Mononuclear cell (primary cell): ENCODE results near the gene VWF. TPM values are rescaled to one million over a fixed set of nuclear protein-coding genes. Genes with fewer than 3 reads are reported as not detected.

Experiments
- H3K27me3 ChIP-seq: 2 replicates; pipeline ENCODE4 v1.6.0; 2011; ENCODE audit warnings: low read length, control low read depth; ENCODE audit not compliant: insufficient read depth
- H3K4me1 ChIP-seq: 2 replicates; pipeline ENCODE4 v1.5.1; 2011; ENCODE audit warnings: mild to moderate bottlenecking, low read length, control low read depth; ENCODE audit not compliant: insufficient read depth
- H3K4me3 ChIP-seq: 2 replicates; pipeline ENCODE4 v1.5.1; 2011; ENCODE audit warnings: mild to moderate bottlenecking, low read length, moderate library complexity
- H3K9me3 ChIP-seq: 2 replicates; pipeline ENCODE4 v1.5.1; 2011; ENCODE audit warnings: low read depth, mild to moderate bottlenecking, control low read depth, low read length
- total RNA-seq: library from RNA; depleted of rRNA; stranded (reverse); fragments of >200 nt; gene quantifications from one replicate; pipeline ENCODE4 v1.2.3, GENCODE V29; 2012

Gene VWF
- total RNA-seq, 1 donor, result 0.63 TPM

DNA sequence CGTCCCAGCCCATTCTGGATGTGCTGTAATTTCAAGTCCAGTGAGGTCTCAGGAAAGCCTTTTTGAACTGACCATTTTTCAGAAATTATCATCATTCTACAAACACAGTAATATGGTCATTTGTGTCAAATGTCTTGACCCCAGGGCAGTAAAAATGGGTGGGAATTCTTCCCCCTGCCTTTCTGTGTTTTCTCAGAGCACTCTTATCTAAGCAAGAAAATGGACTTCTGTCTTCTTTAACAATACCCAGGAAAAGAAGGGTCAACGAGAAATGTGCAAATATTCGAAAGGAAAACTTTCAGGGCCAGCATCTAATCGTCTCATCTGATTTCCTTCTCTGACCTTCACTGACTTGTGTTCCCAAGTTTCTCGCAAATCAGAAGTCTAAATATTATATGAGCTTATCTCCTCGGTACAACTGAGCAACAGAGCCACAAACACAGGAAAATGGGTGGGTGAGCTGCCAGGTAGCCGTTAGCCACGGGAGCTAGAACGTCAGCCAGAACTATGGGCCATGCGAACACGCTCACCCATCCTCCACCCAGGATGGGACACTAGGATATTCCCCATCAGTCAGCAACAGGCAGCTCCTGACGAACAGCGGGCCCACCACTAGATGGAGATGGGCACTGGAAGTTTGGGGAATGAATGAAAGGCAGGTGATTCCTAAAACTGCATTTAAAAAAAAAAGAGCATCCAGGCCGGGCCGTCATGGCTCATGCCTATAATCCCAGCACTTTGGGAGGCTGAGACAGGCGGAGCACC, 57.1 kb downstream of the VWF start:
- H3K27me3 ChIP-seq, result no peaks in the 10 kb centered on the region
- peaks cover 10% of the 10 kb centered on the region for H3K4me1 ChIP-seq
- no peaks in the 10 kb centered on the region for H3K9me3 ChIP-seq
- no peak overlapping the region for H3K4me3 ChIP-seq

- Histone ChIP-seq H3K4me3 (no peak overlapping the region), H3K9me3 (no peaks in the 10 kb centered on the region), H3K4me1 (peaks cover 10% of the 10 kb centered on the region), H3K27me3 (no peaks in the 10 kb centered on the region)
Observed at GRCh38 chr12:6066651-6067050, 57.8 kb downstream of the VWF start.

DNA sequence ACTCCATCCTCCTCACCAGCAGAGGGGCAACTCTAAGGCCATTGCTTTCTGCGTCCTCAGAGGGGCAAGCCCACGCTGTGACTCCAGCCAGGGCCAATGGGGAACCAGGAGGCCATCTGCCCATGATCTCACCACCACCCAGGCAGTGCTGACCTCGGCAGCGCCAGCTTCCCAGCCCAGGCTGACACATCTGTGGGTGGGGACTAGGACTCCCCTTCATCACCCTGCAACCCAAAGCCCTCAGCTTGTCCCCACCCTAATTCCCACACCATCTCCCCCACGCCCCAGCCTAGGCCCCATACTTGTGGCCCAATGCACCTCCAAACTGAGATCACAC, 58.6 kb downstream of the VWF start:
- H3K27me3 ChIP-seq, result no peaks in the 10 kb centered on the region
- H3K9me3 ChIP-seq, result no peaks in the 10 kb centered on the region
- peaks cover 10% of the 10 kb centered on the region for H3K4me1 ChIP-seq
- H3K4me3 ChIP-seq, result no peak overlapping the region

DNA sequence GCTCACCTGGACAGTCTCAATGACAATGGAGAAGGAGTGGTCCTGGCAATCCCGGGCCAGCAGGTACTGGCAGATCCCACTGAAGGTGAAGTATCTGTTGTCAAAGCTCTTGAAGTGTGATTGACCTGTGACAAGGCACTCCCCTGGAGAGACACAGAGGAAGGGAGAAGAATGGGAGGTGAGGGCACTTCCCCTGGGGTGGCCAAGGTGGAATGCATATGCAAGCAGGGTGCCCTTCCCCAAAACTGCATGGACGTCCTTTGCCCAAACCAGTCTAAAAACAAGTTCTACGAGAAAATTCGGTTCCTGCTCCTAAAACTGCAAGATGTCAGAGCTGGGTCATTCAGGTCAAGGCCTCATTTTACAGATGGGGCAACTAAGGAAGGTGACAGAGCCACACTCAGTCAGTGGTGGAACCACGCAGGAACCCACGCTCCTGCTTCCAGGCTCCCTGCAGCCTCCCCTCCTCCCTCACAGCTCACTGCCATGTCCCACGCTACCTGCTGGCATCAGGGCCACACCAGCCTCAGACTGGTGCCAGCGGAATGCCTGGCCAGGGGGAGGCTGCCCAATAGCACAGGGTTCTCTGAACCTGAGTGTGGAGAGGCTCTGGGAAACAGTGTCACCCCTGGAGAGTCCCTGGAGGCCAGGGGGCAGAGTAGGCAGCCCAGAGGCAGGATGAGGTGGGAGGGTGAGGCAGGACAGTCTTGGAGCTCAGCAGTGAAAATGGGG, 59.2 kb downstream of the VWF start:
- H3K4me3 ChIP-seq, result no peak overlapping the region
- H3K27me3 ChIP-seq, result no peaks in the 10 kb centered on the region
- peaks cover 10% of the 10 kb centered on the region for H3K4me1 ChIP-seq
- no peaks in the 10 kb centered on the region for H3K9me3 ChIP-seq

- H3K27me3 ChIP-seq, result no peaks in the 10 kb centered on the region
- H3K9me3 ChIP-seq, result no peaks in the 10 kb centered on the region
- H3K4me3 ChIP-seq, result no peak overlapping the region
- no peaks in the 10 kb centered on the region for H3K4me1 ChIP-seq
Observed at GRCh38 chr12:6062757-6063735, 61.4 kb downstream of the VWF start.

DNA sequence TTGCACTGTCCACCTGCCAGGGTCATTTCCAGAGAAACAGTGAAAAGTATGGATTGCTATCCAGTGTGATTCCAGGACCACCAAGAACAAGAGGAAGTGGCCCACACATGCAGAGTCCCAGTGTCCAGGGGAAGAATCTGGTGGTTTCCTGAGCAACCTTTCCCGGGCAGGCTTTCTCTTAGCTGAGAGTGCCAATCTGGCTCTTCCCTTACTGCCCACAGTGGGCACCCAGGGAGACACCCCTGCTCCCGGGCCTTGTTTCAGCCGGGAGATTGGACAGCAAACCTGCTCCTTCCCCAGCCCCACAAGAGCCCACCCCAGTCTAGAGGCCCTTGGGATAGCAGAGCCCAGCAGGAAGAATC, 62.1 kb downstream of the VWF start:
- Histone ChIP-seq H3K4me3 (no peak overlapping the region), H3K27me3 (no peaks in the 10 kb centered on the region), H3K4me1 (no peaks in the 10 kb centered on the region), H3K9me3 (no peaks in the 10 kb centered on the region)

DNA sequence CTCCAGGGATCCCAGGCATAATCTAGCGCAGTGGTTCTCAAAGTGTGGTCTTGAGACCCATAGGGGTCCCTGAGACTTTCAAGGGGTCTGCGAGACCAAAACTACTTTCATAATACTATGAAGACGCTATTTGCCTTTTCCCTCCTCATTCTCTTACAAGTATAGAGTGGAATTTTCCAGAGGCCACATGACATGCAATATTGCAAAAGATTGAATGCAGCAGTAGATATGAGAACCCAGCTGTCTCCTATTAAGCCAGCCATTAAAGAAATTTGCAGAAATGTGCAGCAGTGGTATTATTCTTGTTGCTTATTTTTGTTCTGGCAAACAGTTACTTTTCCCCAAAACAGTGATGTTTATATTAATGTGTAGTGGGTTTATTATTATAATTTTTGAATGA, 62.8 kb downstream of the VWF start:
- Histone ChIP-seq H3K4me3 (no peak overlapping the region), H3K27me3 (peaks cover 3% of the 10 kb centered on the region)

GRCh38 chr12:6059860-6060565, 64.5 kb downstream of the VWF start:
- no peak overlapping the region for H3K4me3 ChIP-seq
- H3K9me3 ChIP-seq, result no peaks in the 10 kb centered on the region
- H3K4me1 ChIP-seq, result peaks cover 8% of the 10 kb centered on the region
- peaks cover 12% of the 10 kb centered on the region for H3K27me3 ChIP-seq

More for the DNA sequence above, 62.8 kb downstream of the VWF start:
- Histone ChIP-seq H3K4me1 (peaks cover 4% of the 10 kb centered on the region), H3K9me3 (no peaks in the 10 kb centered on the region)

DNA sequence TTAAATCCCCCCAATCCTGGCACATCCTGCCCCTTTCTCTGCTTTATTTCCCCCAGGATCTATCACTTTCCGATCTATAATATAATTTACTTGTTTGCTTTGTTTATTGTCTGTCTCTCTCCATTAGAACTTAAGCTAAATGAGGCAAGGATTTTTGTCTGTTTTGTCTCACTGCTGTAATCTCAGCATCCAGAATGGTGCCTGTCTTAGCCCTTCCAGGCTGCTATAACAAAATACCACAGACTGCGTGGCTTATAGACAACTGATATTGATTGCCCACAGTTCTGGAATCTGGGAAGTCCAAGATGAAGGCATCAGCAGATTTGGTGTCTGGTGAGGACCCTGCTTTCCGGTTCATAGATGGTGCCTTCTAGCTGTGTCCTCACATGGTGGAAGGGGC, 65.2 kb downstream of the VWF start:
- H3K27me3 ChIP-seq, result peaks cover 12% of the 10 kb centered on the region
- no peak overlapping the region for H3K4me3 ChIP-seq
- no peaks in the 10 kb centered on the region for H3K9me3 ChIP-seq
- H3K4me1 ChIP-seq, result peaks cover 8% of the 10 kb centered on the region

GRCh38 chr12:6058481-6059161, 65.8 kb downstream of the VWF start:
- Histone ChIP-seq H3K27me3 (peaks cover 12% of the 10 kb centered on the region), H3K4me3 (no peak overlapping the region), H3K4me1 (peaks cover 8% of the 10 kb centered on the region), H3K9me3 (no peaks in the 10 kb centered on the region)

GRCh38 chr12:6057700-6058099, 66.8 kb downstream of the VWF start:
- Histone ChIP-seq H3K4me3 (no peak overlapping the region), H3K4me1 (peaks cover 8% of the 10 kb centered on the region)

GRCh38 chr12:6056406-6057240, 67.8 kb downstream of the VWF start:
- no peak overlapping the region for H3K4me3 ChIP-seq
- H3K9me3 ChIP-seq, result no peaks in the 10 kb centered on the region
- H3K4me1 ChIP-seq, result peaks cover 8% of the 10 kb centered on the region
- peaks cover 12% of the 10 kb centered on the region for H3K27me3 ChIP-seq

More at GRCh38 chr12:6057700-6058099, 66.8 kb downstream of the VWF start:
- H3K27me3 ChIP-seq, result peaks cover 12% of the 10 kb centered on the region
- H3K9me3 ChIP-seq, result no peaks in the 10 kb centered on the region

GRCh38 chr12:6053541-6053940, 70.9 kb downstream of the VWF start:
- Histone ChIP-seq H3K4me3 (no peak overlapping the region), H3K27me3 (peaks cover 12% of the 10 kb centered on the region), H3K4me1 (peaks cover 8% of the 10 kb centered on the region), H3K9me3 (no peaks in the 10 kb centered on the region)
